ENCODE measurements around the gene USP20. TPM values are rescaled to one million over a fixed set of nuclear protein-coding genes. Genes with fewer than 3 reads are reported as not detected.

Gene USP20
- total RNA-seq, 1 experiment from 2014 or later, result 14.4 TPM

DNA sequence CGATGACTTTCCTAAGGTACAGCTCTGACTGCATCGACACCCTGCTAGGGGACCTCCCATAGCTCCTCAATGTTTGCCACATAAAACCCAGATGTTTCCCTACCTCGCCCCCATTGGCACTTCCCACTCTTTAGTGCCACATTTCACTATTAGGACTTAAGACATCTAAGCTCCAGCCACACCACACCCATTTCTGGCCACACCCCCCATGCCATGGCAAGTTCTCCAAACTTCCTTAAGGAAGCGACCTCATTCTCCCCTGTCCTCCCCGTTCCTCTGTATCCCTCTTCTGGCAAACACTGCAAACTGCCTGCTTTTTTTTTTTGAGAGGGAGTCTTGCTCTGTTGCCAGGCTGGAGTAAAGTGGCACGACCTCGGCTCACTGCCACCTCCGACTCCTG is 62.9 kb downstream of the USP20 start:
- Histone ChIP-seq H3K27me3 (ENCODE audit: control insufficient read depth, insufficient read depth, low read length) (no peaks in the 10 kb centered on the region), H3K4me1 (ENCODE audit: control insufficient read depth, insufficient read depth, low read length) (no peaks in the 10 kb centered on the region), H3K9me3 (ENCODE audit: control insufficient read depth, insufficient read depth, low read depth, low read length) (no peaks in the 10 kb centered on the region), H3K4me3 (ENCODE audit: low read depth in 2 of 2, low read length in 2 of 2) (no peak overlapping the region), H3K36me3 (ENCODE audit: control insufficient read depth, insufficient read depth, low read length) (no peaks in the 10 kb centered on the region), H3K27ac (ENCODE audit: low read length) (no peak overlapping the region)
- CTCF ChIA-PET, result interaction anchor here (0.7 kb wide), 1 partner anchor 260 kb away, joined by 7 read pairs; no protein-coding TSS in a partner anchor
- no peak for DNase-seq (ENCODE audit: low read depth, low spot score)
- TF ChIP-seq TCF7L2 (IDR thresholded peaks at IDR 0.05; ENCODE audit: low read depth, low read length) (no peak), CTCF (IDR thresholded peaks at IDR 0.05) (no peak), SIN3A (IDR thresholded peaks at IDR 0.05; ENCODE audit: borderline replicate concordance, insufficient read depth, low read depth, low read length) (no peak), POLR2AphosphoS5 (IDR thresholded peaks at IDR 0.05; ENCODE audit: low read depth, low read length) (no peak)
- TF ChIP-seq, protein P1, sequence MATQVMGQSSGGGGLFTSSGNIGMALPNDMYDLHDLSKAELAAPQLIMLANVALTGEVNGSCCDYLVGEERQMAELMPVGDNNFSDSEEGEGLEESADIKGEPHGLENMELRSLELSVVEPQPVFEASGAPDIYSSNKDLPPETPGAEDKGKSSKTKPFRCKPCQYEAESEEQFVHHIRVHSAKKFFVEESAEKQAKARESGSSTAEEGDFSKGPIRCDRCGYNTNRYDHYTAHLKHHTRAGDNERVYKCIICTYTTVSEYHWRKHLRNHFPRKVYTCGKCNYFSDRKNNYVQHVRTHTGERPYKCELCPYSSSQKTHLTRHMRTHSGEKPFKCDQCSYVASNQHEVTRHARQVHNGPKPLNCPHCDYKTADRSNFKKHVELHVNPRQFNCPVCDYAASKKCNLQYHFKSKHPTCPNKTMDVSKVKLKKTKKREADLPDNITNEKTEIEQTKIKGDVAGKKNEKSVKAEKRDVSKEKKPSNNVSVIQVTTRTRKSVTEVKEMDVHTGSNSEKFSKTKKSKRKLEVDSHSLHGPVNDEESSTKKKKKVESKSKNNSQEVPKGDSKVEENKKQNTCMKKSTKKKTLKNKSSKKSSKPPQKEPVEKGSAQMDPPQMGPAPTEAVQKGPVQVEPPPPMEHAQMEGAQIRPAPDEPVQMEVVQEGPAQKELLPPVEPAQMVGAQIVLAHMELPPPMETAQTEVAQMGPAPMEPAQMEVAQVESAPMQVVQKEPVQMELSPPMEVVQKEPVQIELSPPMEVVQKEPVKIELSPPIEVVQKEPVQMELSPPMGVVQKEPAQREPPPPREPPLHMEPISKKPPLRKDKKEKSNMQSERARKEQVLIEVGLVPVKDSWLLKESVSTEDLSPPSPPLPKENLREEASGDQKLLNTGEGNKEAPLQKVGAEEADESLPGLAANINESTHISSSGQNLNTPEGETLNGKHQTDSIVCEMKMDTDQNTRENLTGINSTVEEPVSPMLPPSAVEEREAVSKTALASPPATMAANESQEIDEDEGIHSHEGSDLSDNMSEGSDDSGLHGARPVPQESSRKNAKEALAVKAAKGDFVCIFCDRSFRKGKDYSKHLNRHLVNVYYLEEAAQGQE (IDR thresholded peaks at IDR 0.05; ENCODE audit: insufficient read depth in 1 of 2, low read depth in 2 of 2, low read length in 1 of 2), result no peak
- in situ Hi-C loops (cut with HindIII; ENCODE audit: low pct_unique_long_range_greater_than_20kb, low sequenced_read_pairs) (no loop called here), intact Hi-C loops (cut with micrococcal nuclease; ENCODE audit: unreplicated experiment) (no loop called here)
- POLR2A ChIA-PET, result no interaction called here
- no peak for ATAC-seq
- no TSS peak for BruUV-seq (replicated peaks)

GRCh38 chr9:129899620-129900019 is 64.4 kb downstream of the USP20 start:
- POLR2A ChIA-PET, result no interaction called here
- Histone ChIP-seq H3K4me3 (ENCODE audit: low read depth in 2 of 2, low read length in 2 of 2) (no peak overlapping the region), H3K36me3 (ENCODE audit: control insufficient read depth, insufficient read depth, low read length) (no peaks in the 10 kb centered on the region), H3K27ac (ENCODE audit: low read length) (no peak overlapping the region), H3K4me1 (ENCODE audit: control insufficient read depth, insufficient read depth, low read length) (no peaks in the 10 kb centered on the region), H3K27me3 (ENCODE audit: control insufficient read depth, insufficient read depth, low read length) (no peaks in the 10 kb centered on the region), H3K9me3 (ENCODE audit: control insufficient read depth, insufficient read depth, low read depth, low read length) (no peaks in the 10 kb centered on the region)
- ATAC-seq, result no peak
- in situ Hi-C loops (cut with HindIII; ENCODE audit: low pct_unique_long_range_greater_than_20kb, low sequenced_read_pairs) (no loop called here), intact Hi-C loops (cut with micrococcal nuclease; ENCODE audit: unreplicated experiment) (no loop called here)
- TF ChIP-seq TCF7L2 (IDR thresholded peaks at IDR 0.05; ENCODE audit: low read depth, low read length), result no peak
- no peak for TF ChIP-seq CTCF (IDR thresholded peaks at IDR 0.05)
- no peak for TF ChIP-seq SIN3A (IDR thresholded peaks at IDR 0.05; ENCODE audit: borderline replicate concordance, insufficient read depth, low read depth, low read length)
- TF ChIP-seq, protein P1 (IDR thresholded peaks at IDR 0.05; ENCODE audit: insufficient read depth in 1 of 2, low read depth in 2 of 2, low read length in 1 of 2), result no peak
- no peak for TF ChIP-seq POLR2AphosphoS5 (IDR thresholded peaks at IDR 0.05; ENCODE audit: low read depth, low read length)
- CTCF ChIA-PET, result no interaction called here
- BruUV-seq (replicated peaks), result no TSS peak
- DNase-seq (ENCODE audit: low read depth, low spot score), result no peak
